ENCODE results near the gene TNK1. TPM values are rescaled to one million over a fixed set of nuclear protein-coding genes. Genes with fewer than 3 reads are reported as not detected.

TNK1 gene
- total and polyA plus RNA-seq, 2 of the 8 experiments (the other 6 are each of a cell fraction or from before 2014, with no cell fraction given) = 7.6 to 9.5 TPM

- TF ChIP-seq CHD7 (IDR thresholded peaks at IDR 0.05; ENCODE audit: insufficient replicate concordance, low read length) (no peak), NANOG (IDR thresholded peaks at IDR 0.05; ENCODE audit: insufficient read depth, low read depth, low read length, poor library complexity, severe bottlenecking) (no peak), MAX (IDR thresholded peaks at IDR 0.05) (peak; percentile 54), TCF12 (IDR thresholded peaks at IDR 0.05; ENCODE audit: low read depth, low read length) (peak; percentile 56; the same call in 1 of the 2 replicates), TAF7 (optimal IDR thresholded peaks at IDR 0.05; ENCODE audit: borderline replicate concordance, low read depth, low read length) (no peak), BACH1 (IDR thresholded peaks at IDR 0.05; ENCODE audit: low read length) (no peak), SP4 (IDR thresholded peaks at IDR 0.05; ENCODE audit: low read length) (no peak)
Observed at GRCh38 chr17:7336240-7337175, 44.4 kb upstream of the TNK1 start, which contains the start of gene ACAP1 (continued).
